ENCODE measurements around the gene SERHL2.
"Not testable (repeated sequence)": the region's sequence is repeated elsewhere in the genome, so short reads cannot be mapped to it uniquely, and the experiment has no call there.

Gene SERHL2

DNA sequence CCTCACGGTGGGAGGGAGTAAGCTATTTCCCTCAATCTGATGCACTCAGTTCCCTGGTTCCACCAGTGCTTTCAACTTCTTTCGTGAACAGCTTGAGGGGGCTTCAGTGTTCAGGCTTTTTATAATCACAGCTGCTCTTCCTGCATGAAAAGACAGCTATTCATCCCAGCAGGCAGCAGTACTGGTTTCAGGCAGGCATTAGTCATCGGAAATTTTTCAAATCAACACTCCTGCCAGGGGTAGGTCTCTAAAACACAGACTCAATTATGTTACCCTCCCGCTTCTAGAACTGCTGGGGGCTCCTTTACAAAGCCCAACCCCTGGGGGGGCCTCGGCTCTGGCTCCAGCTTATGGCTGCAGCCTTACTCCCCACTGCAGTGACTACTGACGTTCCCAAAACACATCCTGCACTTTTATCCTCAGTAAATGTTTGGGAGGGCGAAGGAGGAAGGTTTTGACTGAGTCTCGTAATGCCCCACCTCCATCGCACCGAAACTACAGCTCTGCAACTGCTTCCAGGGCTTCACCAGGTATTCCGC lies 55.1 kb downstream of the SERHL2 start:
- DNase-seq = no peak

GRCh38 chr22:42610186-42610585 lies 56.4 kb downstream of the SERHL2 start:
- DNase-seq = peak; percentile 11

DNA sequence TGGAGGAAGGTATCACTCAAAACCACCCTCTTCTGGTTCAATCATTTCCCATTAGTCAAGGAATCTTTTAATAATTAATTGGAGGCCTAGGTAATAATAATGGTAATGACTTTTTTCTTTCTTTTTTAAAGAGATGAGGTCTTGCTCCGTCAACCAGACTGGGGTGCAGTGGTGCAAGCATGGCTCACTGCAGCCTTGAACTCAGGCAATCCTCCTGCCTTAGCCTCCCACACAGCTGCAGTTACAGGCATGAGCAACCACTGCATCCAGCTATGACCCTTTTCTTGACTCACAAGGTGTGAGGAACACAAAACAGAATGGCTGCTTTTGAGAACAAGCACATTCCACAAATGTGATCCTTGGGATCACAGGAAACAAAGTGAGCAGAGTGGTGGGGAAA lies 57.3 kb downstream of the SERHL2 start:
- peak; percentile 39 for DNase-seq

- no peak for DNase-seq
Observed at GRCh38 chr22:42612336-42612735, 58.6 kb downstream of the SERHL2 start.

GRCh38 chr22:42613872-42614301 lies 60.1 kb downstream of the SERHL2 start:
- DNase-seq = peak; percentile 89

DNA sequence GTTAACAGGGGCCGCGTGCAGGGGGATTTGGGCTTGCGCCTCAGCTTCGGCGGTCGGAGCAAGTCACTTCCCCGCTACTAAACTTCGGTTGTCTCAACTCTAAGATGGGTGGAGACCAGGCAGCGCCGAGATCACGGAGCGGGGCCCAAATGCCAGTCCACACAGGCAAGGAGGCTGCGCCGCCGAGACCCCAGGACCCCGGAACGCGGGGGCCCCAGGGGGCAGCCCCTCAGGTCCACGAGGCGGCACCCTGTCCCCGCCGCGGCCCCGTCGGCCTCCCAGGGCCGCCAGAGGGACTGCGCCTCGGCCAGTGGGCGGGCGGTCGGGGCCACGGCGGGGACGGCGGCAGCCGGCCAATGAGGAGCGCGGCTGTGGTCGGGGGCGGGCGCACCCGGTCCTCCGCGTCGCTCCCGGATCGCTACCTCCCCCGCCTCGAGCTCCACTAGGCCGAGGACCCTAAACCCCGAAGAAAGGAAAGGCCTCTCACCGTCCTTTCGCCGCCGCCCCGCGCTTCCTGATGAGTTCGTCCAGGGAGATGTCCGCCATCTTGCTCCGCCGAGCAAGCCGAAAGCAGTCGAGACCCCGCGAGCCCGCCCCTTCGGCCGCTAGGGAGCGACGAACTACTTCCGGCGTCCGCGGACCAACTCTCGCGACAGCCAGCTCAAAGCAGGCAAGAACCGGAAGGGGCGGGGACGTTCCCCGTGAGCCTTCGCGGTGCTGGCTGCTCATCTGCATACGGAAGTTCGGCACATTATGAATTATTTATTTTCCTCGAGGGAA lies 60.7 kb downstream of the SERHL2 start, which contains the start of gene POLDIP3:
Gene POLDIP3 (minus strand): TSS at position 572 of the 780 bp plus-strand sequence. CDS start 26 bp downstream, at position 546.
- peak; percentile 99 for DNase-seq

GRCh38 chr22:42615092-42615859 lies 61.5 kb downstream of the SERHL2 start:
- peak; percentile 98 for DNase-seq

- not testable (repeated sequence) for DNase-seq
Observed at GRCh38 chr22:42615860-42616175, 62.1 kb downstream of the SERHL2 start.

DNA sequence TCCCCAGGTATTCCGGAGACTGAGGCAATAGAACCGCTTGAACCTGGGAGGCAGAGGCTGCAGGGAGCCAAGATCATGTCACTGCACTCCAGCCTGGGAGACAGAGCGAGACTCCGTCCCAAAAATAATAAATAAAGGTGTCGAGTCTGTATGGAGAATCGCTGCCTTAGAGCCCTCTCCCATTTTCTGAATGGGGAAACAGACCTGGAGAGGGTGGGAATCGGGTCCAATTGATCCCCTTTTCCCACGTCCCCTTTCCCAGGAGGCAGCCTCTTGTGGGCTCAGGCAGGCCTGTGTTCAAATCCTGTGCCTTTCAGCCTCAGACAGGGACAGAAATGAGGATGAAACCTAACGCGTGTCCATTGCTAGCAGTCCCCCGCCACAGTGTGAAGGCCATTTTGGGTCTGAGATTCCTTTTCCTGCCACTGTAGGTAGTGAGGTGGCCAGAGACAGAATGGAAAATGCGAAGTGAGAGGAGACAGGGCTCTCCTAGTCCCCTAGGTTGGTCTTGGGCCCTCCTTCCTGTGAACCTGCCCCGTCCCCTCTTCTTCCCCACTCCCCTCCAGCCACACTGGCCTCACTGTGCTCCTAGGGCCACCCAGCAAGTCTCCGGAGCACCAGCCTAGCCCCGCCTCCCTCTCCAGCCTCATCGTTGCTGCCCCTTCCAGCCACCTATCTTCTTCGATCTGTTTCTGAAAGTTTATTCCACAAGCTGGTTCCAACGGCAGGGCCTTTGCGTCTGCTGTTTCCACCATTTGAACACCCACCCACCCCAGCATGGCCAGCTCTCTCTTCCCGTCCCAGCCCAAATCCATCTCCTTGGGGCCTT lies 63.6 kb downstream of the SERHL2 start:
- no peak for DNase-seq

GRCh38 chr22:42619261-42620063 lies 65.7 kb downstream of the SERHL2 start:
- no peak for DNase-seq

GRCh38 chr22:42620084-42620483 lies 66.3 kb downstream of the SERHL2 start:
- DNase-seq = no peak

DNA sequence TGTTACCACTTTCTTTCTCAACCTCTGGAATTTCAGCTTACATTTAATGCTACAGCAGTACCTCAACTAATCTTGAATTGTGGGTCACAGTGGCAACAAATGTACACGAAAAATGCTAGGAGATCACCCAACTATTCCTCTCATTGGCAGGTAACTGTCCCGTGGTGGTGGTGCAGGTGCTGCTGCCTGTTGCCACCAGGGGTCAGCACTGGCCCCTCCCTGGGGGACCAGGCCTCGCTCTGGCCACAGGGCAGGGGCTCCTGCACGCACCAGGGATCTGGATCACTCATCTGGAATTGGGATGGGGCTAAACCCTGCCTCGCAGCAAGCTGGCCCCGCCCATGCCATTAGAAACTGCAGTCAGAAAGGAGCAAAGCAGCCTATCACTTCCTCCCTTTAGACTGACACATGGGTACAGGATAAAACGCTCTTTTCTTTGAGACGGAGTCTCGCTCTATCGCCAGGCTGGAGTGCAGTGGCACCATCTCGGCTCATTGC lies 67.8 kb downstream of the SERHL2 start:
- DNase-seq = peak; percentile 36

- no peak for DNase-seq
Observed at GRCh38 chr22:42622061-42622710, 68.4 kb downstream of the SERHL2 start.

DNA sequence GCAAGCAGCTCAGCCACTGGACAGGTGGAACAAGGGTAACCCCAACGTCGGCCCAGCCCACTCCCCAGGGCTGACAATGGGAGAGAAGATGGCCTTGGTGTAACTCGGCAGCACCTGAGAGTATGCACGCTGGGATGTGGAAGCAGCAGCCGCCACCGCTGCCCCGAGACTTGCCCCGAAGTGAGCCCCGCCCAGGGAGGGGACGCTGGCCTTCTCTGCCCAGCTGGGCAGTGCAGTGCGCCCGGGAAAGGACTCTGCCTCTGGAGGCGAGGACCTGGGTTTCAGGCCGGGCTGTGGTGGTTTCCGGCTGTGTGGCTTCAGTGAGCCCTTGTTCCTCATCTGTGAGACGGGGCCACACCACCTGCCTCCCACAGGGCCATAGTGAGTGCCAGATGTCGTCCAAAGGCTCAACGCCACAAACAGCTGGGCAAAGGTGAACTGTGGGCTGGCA lies 69.6 kb downstream of the SERHL2 start:
- DNase-seq = no peak
